SKM-1 treated with dmso at 0.1 percent for 144 hours (cell line): ENCODE measurements around the gene KLHDC7A.

Experiments used
- DNase-seq: peaks from one replicate; lab custom pipeline; 2025; ENCODE audit not compliant: unreplicated experiment; lab: John Stamatoyannopoulos, UW

KLHDC7A gene

DNA sequence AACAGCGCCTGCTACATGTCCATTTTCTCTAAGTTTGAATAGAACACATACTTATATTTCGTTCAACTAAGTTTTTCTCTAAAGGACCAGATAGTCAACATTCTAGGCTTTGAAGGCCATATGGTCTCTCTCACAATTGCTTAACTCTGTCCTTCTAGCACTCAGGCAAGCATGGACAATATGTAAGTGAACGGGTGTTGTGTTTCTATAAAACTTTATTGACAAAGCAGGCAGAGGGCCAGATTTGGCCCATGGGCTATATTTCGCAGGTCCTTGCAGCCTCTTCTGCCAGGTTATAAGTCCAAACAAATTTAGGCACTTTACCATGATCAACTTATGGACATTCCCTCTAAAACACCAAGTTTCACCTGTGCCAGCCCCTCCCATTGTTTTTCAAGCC lies 21.1 kb downstream of the KLHDC7A start:
- DNase-seq = no peak

DNA sequence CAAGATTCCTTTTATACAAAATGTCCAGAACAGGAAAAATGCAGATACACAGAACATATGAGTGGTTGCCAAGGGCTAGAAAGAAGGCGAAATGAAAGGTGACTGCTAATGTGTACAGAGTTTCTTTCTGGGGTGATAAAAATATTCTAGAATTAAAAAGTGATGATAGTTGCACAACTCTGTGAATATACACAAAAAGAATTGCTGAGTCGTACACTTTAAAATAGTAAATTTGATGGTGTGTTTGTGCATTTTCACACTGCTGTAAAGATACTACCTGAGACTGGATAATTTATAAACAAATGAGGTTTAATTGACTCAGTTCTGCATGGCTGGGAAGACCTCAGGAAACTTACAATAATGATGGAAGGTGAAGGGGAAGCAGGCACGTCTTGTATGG lies 23.9 kb downstream of the KLHDC7A start:
- DNase-seq = no peak

DNA sequence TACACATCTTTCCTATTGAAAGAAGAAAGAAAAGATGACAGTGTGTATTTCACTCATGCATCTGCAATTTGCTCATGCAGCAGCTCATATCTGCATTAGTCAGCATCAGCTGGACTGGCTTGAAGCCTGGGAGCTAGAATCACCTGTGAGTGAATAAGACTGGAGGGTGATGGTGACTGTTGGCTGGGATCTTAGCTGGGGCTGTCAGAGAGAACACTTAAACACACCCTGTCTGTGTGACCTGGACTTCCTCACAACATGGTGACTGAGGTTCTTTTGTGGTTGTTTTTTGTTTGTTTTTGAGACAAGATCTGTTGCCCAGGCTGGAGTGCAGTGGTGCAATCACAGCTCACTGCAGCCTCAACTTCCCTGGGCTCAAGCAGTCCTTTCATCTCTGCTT lies 24.9 kb downstream of the KLHDC7A start:
- DNase-seq = no peak

DNA sequence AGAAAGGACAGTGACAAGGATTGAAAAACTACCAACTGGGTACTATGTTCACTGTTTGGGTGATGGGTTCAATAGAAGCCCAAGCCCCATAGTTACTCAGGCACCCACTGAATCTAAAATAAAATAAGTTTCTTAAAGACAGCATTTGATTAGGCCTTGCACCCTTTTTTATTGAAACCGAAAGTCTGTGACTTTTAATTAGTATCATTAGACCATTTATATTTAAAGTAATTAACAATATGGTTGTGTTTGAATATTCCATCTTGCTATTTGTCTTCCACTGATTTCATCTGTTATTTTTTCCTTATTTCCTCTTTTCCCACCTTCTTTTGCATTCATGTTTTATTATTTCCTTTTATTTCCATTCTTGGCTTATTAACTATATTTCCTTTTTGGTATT lies 27.4 kb downstream of the KLHDC7A start:
- DNase-seq = no peak

DNA sequence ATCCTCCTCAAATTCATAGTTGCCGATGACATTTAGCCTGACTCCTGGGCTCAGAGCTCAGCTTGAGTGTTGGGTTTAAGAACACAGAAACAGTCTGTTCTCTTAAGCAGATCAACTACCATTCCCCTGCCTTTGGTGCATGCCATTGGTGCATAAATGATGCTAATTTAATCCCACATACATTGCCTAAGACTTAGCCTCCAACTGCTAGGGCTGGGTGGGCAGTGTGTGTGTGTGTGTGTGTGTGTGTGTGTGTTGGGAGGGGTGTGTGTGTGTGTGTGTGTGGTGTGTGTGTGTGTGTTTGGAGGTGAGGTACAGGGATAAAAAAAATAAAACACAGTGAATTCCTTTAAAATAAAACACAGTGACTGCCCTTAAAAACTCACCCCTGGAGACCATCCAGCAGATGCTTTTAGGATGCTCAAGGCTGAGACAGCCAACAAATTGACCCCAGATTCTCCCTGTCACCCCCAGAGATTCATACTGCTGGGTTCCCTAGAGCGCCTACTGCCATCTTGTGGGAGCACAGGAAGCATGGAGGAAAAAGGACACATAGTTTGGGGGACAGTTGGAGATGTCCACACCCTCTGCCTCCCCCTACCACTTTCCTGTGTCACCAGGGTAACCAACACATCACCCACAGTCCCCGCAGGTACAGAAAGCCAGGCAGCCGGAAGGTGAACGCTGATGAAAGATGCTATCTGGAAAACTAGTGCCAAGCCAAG lies 30.6 kb downstream of the KLHDC7A start:
- DNase-seq = no peak

DNA sequence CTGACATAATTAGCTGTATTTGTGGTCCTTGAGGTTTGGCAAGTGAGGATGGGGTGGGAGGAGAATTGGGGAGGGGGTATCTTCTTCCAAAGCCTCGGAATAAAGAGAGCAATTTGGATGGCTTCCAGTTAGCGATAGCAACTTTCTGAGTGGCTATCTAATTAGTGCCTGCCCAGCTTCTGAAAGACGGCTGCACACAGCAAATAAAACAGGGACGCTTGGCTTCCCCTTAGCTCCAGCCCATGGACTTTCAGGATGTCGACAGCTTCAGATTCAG lies 31.1 kb downstream of the KLHDC7A start:
- no peak for DNase-seq

DNA sequence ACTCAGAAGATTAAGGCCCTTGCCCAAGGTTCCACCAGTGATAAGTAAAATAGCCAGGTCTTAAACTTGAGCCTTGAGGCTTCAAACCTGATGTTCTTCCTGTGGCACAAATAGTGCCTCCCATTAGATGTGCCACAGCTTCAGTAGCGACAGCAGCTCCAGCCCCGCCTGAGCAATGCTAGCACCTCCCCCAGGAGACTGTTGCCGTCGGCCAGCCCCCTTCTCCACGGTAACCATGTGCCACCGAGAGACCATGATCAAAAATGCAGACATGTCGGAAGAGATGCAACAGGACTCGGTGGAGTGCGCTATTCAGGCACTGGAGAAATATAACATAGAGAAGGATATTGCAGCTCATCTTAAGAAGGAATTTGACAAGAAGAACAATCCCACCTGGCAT lies 32.2 kb downstream of the KLHDC7A start:
- no peak for DNase-seq

DNA sequence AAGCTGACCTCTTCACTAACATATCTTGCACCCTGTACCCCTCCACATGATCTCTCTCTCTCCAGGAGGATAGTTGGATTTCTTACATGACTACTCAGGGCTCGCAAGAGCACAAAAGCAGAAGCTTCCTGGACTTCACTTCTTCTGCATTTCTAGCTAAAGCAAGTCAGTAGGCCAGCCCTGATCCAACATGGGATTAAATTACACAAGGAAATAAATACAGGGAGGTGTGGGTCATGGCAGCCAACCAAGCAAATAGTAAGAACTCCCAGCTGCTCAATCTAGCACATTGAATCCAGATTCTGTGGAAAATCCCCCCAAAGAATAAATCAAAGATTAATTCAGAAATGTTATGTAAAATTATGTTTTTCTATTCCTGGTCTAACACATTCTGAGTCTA lies 33.3 kb downstream of the KLHDC7A start:
- no peak for DNase-seq

DNA sequence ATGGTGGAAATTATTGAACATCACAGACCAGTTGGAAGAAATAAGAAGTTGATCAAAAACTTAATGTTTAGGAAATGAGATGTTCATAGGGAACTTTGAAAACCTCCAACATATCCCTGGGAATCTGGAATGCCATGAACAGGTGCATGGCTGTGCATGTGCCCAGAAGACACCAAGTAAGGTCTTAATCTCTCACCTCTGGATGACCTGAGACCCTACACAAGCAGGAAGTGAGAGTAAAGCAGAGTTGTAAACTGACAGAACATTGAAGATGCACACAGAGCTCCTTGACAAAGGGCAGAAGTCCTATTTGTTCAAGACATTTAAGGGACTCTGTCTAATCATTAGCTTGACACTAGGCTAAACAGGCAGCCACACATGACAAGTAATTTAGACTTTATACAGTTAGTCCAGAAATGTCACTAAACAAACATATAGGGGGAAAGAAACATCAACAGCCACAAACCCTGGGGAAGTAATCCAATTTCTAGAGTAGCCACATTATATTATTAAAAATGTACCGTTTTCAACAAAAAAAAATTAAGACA lies 34.5 kb downstream of the KLHDC7A start:
- no peak for DNase-seq

DNA sequence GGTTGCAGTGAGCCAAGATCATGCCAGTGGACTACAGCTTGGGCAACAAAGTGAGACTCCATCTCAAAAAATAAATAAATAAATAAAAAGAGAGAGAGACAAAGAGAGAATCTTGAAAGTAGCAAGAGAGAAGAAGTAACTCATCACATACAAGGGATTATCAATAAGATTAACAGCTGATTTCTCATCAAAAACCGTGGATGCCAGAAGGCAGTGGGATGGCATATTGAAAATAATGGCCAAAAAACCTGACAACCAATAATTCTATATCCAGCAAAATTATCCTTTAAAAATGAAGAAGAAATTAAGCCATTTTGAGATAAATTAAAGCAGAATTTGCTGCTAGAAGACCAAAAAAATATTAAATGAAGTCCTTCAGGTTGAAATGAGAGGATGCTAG lies 35.7 kb downstream of the KLHDC7A start:
- no peak for DNase-seq

DNA sequence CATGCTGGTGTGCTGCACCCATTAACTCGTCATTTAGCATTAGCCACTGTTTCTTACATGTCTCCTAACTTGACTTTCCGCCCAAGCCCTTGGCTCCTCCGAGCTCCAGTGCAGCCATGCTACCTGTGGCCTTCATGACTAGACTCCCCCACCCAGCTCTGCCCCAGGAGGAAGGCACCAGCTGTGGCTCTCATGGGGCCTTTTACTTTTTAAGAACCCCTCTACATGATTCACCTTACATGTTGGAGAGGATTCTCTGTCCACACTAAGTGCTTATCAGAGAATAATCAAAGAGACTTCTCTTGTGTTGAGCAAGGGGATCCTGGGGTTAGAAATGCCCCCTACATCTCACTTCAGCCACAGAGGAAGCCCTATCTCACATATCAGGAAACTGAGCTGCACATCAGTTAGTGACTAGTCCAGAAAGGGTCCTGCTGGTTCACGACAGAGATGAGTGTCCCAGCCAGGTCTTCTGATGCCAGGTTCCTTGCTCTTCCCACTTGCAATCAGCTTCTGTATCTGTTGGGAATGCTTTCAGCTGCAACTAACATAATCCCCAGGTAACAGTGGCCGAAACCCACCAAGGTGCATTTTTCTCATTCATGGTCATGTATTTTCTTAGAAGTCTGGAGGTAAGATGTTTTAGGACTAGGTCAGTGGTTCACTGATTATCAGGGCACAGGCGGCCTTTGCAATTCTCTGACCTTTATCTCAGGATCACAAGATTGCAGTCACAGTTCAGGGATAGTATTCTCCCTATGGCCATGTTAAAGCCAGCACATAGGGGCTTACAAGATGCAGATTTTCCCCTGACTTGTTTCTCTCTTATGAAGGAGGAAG lies 45.9 kb downstream of the KLHDC7A start:
- no peak for DNase-seq

DNA sequence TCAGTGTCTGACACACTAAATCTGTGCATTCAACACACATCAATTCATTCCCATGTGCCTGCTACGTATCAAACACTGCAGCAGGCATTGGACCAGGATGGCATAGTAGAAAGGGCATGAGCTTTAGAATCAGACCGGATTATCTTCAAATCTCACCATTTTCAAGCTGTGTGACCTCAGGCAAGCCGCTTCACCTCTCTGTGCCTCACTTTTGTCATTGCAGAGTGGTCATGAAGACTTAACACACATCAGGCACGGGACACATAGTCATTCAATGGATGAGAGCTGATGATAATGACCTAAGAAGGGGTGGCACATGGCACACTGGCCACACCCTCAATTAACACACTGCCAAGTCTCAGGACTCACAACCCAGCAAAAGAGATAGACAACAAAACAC lies 46.8 kb downstream of the KLHDC7A start:
- DNase-seq = no peak

DNA sequence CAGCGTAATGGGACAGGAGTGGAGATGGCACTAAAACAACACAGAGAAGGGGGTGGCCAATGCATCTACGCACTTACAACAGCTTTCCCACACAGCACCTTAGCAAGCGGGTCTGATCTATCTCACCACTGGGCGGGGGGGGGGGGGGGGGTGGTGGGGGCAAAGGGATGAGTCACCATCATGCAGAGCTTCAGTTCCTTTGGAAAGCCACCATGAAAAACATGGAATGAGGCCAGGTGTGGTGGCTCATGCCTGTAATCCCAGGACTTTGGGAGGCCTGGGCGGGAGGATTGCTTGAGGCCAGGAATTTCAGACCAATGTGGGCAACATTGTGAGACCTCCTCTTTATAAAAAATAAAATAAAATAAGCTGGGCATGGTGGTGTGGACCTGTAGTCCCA lies 47.2 kb downstream of the KLHDC7A start:
- DNase-seq = no peak

DNA sequence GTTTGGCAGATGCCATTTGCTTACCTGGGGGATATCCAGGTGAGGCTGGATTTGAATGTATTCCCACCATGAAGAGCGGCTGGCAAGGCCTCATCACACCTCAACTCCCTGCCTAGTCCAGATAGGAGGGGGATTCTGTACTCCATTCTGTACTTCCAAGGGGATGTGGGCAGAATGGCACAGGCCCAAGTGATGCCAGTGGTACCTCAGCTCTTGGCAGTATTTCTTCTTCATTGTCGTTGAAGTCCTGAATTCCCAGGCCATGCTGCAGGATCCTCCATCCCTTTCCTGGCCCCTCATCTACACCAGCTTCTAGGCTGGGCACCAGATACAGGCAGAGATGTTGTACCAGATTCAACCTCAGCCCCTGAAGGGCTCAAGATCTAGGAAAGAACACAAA lies 47.9 kb downstream of the KLHDC7A start:
- no peak for DNase-seq

DNA sequence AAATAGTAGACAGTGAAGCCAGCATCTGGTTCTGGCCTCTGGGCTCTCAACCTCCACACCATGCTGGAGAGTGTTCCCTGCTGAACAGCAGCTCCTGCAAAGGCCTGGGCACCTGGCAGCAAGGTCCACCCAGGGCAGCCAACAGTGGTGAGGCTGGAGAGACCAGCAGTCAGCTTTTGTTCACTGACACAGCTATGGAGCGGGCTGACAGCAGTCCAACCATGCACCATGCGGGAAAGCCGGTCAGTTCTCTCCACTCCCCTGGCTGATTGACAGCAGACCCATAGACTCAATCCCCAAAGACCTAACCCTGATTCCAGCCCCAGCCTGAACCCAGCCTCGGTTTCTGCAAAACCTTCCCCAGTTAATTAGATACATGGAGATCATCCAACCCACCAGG lies 49.0 kb downstream of the KLHDC7A start:
- no peak for DNase-seq

DNA sequence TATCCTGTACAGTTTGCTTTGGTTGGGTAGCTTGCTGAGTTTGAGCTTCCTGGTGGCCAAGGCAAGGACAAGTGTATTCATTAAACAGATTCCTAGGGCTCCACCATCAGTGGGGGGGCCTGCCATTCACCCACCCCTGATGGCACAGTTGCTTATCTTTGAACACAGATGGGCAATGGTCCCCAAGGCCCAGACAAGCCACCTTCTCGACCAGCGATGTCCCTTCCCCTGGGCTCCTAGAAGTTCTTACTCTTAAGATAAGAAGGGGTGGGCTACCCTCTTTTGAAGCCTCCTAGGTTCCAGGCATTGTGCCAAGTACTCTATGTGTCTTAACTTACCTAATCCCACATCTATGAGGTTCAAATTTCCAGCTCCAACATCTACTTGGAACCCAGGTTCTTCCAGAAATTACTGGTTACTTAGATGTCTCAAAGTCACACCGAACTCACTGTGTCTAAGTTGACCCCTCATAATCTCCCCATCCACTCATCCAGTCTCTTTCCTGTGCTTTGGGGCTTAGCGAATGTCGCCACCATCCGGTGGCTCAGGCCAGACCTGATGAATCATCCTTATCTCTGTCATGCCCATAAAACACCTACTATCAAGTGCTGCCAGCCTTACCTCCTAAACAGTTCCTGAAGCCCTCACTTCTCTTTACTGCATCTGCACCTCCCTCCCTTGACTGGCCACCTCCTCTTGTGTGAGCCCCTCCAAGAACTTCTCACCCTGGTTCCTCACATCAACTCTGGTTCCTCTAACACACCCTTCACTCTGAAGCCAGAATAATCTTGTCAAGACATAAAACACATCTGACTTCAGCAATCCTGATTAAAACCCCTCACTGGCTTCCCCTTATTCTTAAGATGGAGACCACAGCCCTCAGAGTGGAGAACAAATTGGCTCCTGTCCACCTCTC lies 50.1 kb downstream of the KLHDC7A start:
- no peak for DNase-seq

DNA sequence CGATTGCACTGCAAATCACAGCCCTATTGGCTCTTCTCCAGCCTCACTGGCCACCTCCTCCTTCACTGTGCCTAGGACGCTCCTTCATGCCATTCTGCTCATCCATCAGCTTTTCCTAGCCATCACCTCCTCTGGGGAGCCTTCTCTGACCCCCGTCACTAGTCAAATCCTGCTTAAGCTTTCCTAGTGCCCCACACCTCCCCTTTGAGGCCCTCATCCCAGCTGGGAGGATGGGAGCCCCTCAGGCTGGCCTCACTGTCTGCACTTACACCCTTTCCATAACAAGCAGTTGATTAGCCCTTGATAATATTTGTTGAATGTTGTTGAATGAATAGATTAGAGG lies 50.7 kb downstream of the KLHDC7A start:
- no peak for DNase-seq

DNA sequence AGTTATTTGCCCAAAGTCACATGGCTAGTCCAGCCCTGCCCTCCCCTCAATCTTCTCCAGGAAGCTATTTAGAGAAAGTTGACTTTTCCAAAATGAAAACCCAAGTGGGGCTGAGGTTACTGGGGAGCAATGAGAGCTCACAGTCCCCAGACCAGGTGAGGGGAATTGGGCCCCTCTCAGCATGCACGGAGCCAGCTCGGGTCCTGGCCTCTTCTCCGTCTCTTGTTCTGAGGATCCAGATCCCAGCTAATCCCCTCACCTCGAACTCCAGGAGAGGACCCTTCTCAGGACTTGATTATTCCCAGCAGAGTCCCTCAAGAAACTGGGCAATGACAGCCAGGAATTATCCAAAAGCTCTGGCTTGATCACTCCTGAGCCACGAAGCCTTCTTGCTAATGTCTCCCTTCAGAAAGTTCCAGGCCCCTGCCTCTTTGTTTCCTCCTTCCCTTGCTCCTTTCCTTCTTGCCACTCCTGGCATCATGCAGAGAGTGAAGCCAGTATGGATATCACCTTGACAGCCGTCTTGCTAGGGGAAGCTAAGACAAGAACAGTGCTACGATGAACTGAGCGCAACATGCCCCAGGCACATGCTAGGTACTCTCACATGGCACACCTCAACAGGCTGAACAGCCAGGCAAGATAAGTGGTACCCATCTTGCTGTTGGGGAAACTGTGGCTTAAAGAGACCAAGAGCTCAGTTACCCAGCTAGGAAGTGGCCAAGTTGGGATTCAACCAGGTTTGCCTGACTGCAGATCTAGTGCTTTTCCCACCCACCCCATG lies 51.9 kb downstream of the KLHDC7A start:
- DNase-seq = no peak

DNA sequence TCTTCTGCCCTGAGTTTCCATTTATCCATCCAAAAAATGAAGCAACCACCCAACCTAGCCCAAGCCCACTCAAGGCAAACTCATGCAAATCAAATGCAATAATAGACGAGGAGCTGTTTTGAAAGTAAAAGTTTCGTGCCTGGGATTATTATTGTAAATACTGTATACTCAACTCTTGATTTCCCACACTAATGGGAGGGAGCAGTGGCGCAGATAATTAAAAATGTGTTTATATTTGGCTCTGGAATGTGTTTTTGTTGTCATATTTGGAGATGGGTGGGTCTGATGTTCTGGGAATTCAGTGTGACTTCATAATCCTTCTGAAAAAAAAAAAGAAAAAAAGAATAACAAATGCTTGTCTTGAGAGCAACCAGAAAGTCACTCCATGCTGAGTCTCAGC lies 52.5 kb downstream of the KLHDC7A start:
- DNase-seq = no peak

DNA sequence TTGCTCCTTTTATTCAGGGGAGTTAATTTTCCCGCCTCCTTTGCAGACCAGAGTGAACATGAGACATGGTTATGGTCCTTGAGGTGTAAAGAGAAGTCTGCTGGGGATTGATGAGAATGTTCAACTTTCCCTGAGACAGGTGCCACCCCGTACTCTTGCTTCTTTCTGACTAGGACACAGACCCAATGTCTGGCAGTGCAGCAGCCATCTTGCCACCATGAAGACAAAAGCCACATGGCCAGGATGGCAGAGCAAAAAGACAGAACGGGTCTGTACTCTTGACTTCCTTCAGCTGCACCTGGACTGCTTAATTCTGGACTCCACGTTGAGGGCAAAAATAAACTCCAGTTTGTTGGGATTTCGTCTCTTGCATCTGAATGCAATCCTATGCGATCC lies 54.1 kb downstream of the KLHDC7A start:
- DNase-seq = no peak
